BE2C (cell line): ENCODE measurements around the gene S100A4.
"Not testable (repeated sequence)": the region's sequence is repeated elsewhere in the genome, so short reads cannot be mapped to it uniquely, and the experiment has no call there.

Experiments used
- DNase-seq: peaks from one replicate; pipeline ENCODE4 v3.0.0-alpha.2; 2020
- H3K27me3 ChIP-seq: fragments of 250-450 bp; sonication (Bioruptor Pico); 2 replicates; pipeline ENCODE4 v1.5.1; 2020; ENCODE audit warnings: mild to moderate bottlenecking
- H3K36me3 ChIP-seq: fragments of 250-450 bp; sonication (Bioruptor Pico); 2 replicates; pipeline ENCODE4 v1.5.1; 2020; ENCODE audit warnings: mild to moderate bottlenecking
- H3K4me1 ChIP-seq: fragments of 250-450 bp; sonication (Bioruptor Pico); 2 replicates; pipeline ENCODE4 v1.5.1; 2020
- H3K4me3 ChIP-seq: 2 replicates; pipeline ENCODE4 v1.5.1; 2011; ENCODE audit warnings: low read depth, low read length
- H3K9me3 ChIP-seq: fragments of 250-450 bp; sonication (Bioruptor Pico); 2 replicates; pipeline ENCODE4 v1.5.1; 2020
- TF ChIP-seq, protein P1 (sequence below): IDR thresholded peaks from 2 replicates; pipeline ENCODE4 v1.5.1; 2012; ENCODE audit warnings: mild to moderate bottlenecking, low read depth, low read length

S100A4 gene

DNA sequence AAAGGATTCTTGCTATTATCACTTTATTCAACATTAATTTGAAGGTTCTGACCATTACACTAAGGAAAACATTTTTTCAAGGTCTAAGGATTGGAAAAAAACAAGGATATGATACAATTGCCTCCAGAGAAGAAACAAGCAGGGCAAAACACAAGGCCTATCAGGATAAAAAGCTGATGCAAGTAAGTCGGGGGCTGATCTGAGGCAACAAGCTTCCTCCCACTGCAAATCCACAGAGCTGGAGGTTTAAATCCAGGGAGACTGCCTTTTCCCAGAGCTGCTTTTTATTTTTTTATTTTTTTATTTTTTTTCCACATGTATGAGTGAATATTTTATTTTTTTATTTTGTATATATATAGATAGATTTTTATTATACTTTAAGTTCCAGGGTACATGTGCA lies 39.4 kb upstream of the S100A4 start:
- Histone ChIP-seq H3K9me3 (no peaks in the 10 kb centered on the region), H3K36me3 (no peaks in the 10 kb centered on the region), H3K4me1 (peaks cover 6% of the 10 kb centered on the region; the same call in 1 of the 2 replicates), H3K27me3 (no peaks in the 10 kb centered on the region), H3K4me3 (no peak overlapping the region)
- TF ChIP-seq, protein P1, sequence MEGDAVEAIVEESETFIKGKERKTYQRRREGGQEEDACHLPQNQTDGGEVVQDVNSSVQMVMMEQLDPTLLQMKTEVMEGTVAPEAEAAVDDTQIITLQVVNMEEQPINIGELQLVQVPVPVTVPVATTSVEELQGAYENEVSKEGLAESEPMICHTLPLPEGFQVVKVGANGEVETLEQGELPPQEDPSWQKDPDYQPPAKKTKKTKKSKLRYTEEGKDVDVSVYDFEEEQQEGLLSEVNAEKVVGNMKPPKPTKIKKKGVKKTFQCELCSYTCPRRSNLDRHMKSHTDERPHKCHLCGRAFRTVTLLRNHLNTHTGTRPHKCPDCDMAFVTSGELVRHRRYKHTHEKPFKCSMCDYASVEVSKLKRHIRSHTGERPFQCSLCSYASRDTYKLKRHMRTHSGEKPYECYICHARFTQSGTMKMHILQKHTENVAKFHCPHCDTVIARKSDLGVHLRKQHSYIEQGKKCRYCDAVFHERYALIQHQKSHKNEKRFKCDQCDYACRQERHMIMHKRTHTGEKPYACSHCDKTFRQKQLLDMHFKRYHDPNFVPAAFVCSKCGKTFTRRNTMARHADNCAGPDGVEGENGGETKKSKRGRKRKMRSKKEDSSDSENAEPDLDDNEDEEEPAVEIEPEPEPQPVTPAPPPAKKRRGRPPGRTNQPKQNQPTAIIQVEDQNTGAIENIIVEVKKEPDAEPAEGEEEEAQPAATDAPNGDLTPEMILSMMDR, result no peak
- no peak for DNase-seq

DNA sequence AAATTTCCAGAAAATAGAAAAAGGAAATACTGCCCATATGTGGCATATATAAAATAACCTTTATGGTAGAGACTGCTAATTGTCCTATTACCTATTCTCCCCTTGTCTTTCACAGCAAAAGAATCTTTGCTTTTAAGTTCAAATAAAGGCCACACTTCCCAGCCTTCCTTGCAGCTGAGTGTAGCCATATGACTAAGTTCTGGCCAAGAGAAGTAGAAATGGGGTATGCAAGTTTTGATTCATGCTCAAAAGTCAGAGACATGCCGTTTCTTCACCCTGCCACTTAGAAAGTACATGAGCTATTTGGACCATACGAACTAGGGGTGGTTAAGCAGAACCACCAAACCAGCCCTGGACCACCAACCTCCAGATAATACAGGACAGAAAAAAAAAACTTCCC lies 38.4 kb upstream of the S100A4 start:
- TF ChIP-seq, protein P1, result no peak
- H3K4me3 ChIP-seq, result no peak overlapping the region
- no peaks in the 10 kb centered on the region for H3K27me3 ChIP-seq
- no peak for DNase-seq
- no peaks in the 10 kb centered on the region for H3K9me3 ChIP-seq
- H3K4me1 ChIP-seq, result peaks cover 6% of the 10 kb centered on the region; the same call in 1 of the 2 replicates
- no peaks in the 10 kb centered on the region for H3K36me3 ChIP-seq

DNA sequence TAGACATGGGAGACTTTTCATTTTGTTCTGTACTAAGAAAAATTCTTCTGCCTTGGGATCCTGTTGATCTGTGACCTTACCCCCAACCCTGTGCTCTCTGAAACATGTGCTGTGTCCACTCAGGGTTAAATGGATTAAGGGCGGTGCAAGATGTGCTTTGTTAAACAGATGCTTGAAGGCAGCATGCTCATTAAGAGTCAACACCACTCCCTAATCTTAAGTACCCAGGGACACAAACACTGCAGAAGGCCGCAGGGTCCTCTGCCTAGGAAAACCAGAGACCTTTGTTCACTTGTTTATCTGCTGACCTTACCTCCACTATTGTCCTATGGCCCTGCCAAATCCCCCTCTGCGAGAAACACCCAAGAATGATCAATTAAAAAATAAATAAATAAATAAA lies 37.9 kb upstream of the S100A4 start:
- not testable (repeated sequence) for H3K4me1 ChIP-seq, DNase-seq, H3K36me3 ChIP-seq, H3K9me3 ChIP-seq, H3K4me3 ChIP-seq, H3K27me3 ChIP-seq

DNA sequence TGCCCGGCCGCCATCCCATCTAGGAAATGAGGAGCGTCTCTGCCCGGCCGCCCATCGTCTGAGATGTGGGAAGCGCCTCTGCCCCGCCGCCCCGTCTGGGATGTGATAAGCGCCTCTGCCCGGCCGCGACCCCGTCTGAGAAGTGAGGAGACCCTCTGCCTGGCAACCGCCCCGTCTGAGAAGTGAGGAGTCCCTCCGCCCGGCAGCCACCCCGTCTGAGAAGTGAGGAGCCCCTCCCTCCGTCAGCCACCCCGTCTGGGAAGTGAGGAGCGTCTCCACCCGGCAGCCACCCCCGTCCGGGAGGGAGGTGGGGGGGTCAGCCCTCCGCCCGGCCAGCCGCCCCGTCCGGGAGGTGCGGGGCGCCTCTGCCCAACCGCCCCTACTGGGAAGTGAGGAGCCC lies 37.2 kb upstream of the S100A4 start:
- H3K36me3 ChIP-seq, H3K27me3 ChIP-seq, H3K9me3 ChIP-seq, DNase-seq, H3K4me3 ChIP-seq, H3K4me1 ChIP-seq: not testable (repeated sequence)

DNA sequence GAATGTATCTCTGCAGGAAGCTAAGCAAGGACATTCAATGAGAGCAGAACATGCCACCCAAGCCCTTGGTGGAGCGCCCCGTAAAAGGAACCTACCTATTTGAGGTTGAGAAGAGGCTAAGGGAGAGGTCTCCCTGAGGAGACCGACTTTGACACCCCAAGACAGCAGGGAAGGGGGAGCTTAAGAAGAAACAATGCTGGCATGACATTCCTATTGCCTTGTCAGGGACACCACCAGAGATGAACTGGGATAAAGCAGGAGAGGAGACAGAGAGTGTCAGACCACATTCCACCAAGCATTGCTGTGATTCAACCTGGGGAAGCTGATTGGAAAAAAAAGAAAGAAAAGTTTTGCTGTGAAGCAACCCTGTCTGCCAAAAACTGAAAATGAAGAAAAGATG lies 33.3 kb upstream of the S100A4 start:
- H3K27me3 ChIP-seq, result no peaks in the 10 kb centered on the region
- DNase-seq, result no peak
- no peaks in the 10 kb centered on the region for H3K36me3 ChIP-seq
- H3K4me3 ChIP-seq, result no peak overlapping the region
- TF ChIP-seq, protein P1, result no peak
- no peaks in the 10 kb centered on the region for H3K4me1 ChIP-seq
- H3K9me3 ChIP-seq, result no peaks in the 10 kb centered on the region

DNA sequence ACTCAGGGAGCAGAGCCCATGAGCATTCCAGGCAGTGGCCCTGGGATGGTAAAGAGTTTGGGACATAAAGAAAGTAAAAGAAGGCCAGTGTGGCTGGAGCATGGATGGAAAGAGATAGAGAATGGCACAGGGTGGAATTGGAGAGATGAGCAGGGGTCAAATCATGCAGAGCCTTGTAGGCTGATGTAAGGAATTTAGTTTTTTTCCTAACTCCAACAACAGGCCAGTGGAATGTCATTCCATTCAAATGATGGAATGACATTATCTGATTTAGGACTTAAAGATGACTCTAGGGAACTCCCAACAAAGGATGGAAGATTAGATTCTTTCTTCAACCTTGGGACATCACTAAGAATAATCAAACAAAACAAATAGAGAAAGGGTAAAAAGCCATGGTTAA lies 32.9 kb upstream of the S100A4 start:
- Histone ChIP-seq H3K36me3 (no peaks in the 10 kb centered on the region), H3K4me3 (no peak overlapping the region), H3K9me3 (no peaks in the 10 kb centered on the region), H3K27me3 (no peaks in the 10 kb centered on the region), H3K4me1 (no peaks in the 10 kb centered on the region)
- TF ChIP-seq, protein P1, result no peak
- no peak for DNase-seq

DNA sequence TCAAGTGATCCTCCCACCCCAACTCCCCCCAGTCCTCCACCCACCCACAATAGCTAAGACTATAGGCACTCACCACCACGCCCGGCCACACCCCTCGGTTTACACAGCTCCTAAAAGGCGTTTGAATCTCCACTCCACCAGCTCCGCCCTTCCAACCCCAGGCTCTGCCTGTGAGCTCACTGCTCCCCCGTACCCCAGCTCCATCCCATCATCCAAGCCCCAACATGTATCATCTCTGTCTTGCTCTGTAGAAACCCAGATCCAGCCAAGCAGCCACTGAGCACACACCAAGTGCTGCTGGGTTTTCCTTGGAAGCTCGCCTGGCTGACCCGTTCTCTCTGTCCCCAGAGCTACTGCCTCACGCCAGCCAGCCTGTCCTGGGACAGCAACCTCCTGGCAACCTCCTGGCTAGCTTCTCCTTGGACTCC lies 32.0 kb upstream of the S100A4 start:
- Histone ChIP-seq H3K36me3 (no peaks in the 10 kb centered on the region), H3K9me3 (no peaks in the 10 kb centered on the region), H3K4me3 (no peak overlapping the region), H3K27me3 (no peaks in the 10 kb centered on the region), H3K4me1 (peaks cover 4% of the 10 kb centered on the region; the same call in 1 of the 2 replicates)
- TF ChIP-seq, protein P1, result no peak
- DNase-seq, result no peak
